GM12878 (cell line): ENCODE measurements around the gene PRKN. TPM values are rescaled to one million over a fixed set of nuclear protein-coding genes. Genes with fewer than 3 reads are reported as not detected.

Experiments used
- ESRRA ChIP-seq: IDR thresholded peaks from 2 replicates; pipeline ENCODE4 v1.6.1; 2012; ENCODE audit warnings: mild to moderate bottlenecking, low read length, improper control_type of control experiment
- FOXK2 ChIP-seq: fragments of 450-650 bp; IDR thresholded peaks from 2 replicates; pipeline ENCODE4 v1.6.1; 2017; ENCODE audit warnings: mild to moderate bottlenecking, moderate library complexity
- HDAC2 ChIP-seq: fragments of 200-600 bp; sonication (generic); IDR thresholded peaks from 2 replicates; pipeline ENCODE4 v1.6.1; 2017
- IKZF1 ChIP-seq: fragments of 450-650 bp; conservative IDR thresholded peaks from 2 replicates; pipeline ENCODE4 v1.6.1; 2017; ENCODE audit warnings: antibody characterized with exemption, mild to moderate bottlenecking
- RUNX3 ChIP-seq: IDR thresholded peaks from 2 replicates; pipeline ENCODE4 v1.6.1; 2012; ENCODE audit warnings: low read length, inconsistent platforms
- ZNF207 ChIP-seq: fragments of 450-650 bp; IDR thresholded peaks from 2 replicates; pipeline ENCODE4 v1.6.1; 2014; ENCODE audit warnings: antibody characterized with exemption, mild to moderate bottlenecking, borderline replicate concordance
- polyA plus RNA-seq, 11 experiments: library from polyadenylated mRNA; depleted of rRNA in 4 of 11; unstranded in 6 of 11; stranded (reverse) in 5 of 11; fragments of >200 nt; fragmentation: Nextera tagmentation in 4 of 11; fragmentation: Illumina TruSeq in 1 of 11; extraction: Ambion mirVana in 4 of 11; extraction: Trizol in 1 of 11; gene quantifications; 1 replicate in 1 of 11; 2 replicates in 10 of 11; pipeline versions ENCODE4 v1.2.1 to v1.2.3, GENCODE V29; 2011 to 2016; ENCODE audit warnings: inconsistent platforms in 2 of 11, missing spikeins in 2 of 11, low read depth in 1 of 11
- total RNA-seq, 4 experiments: library from RNA; depleted of rRNA in 3 of 4; stranded (reverse); fragments of >200 nt in 3 of 4; fragmentation: Illumina TruSeq in 1 of 4; extraction: Trizol in 1 of 4; gene quantifications; 2 replicates each; pipeline versions ENCODE4 v1.2.1 to v1.2.3, GENCODE V29; 2013 to 2021
- TF ChIP-seq, protein P1 (sequence below): fragments of 450-650 bp; conservative IDR thresholded peaks from 2 replicates; pipeline ENCODE4 v1.6.1; 2017; ENCODE audit warnings: mild to moderate bottlenecking, moderate library complexity
- TF ChIP-seq, protein P2 (sequence below): fragments of 450-650 bp; IDR thresholded peaks from 2 replicates; pipeline ENCODE4 v1.6.1; 2016; ENCODE audit warnings: mild to moderate bottlenecking, moderate library complexity, borderline replicate concordance
- TF ChIP-seq, protein P3 (sequence below): fragments of 450-650 bp; formaldehyde crosslinking; IDR thresholded peaks from 2 replicates; pipeline ENCODE4 v1.4.0; 2022; ENCODE audit warnings: mild to moderate bottlenecking, moderate library complexity

Gene PRKN
- total and polyA plus RNA-seq, 10 of the 15 experiments (the other 5 are each of a cell fraction or from before 2014, with no cell fraction given): 0.06 to 0.09 TPM; not detected in 8

DNA sequence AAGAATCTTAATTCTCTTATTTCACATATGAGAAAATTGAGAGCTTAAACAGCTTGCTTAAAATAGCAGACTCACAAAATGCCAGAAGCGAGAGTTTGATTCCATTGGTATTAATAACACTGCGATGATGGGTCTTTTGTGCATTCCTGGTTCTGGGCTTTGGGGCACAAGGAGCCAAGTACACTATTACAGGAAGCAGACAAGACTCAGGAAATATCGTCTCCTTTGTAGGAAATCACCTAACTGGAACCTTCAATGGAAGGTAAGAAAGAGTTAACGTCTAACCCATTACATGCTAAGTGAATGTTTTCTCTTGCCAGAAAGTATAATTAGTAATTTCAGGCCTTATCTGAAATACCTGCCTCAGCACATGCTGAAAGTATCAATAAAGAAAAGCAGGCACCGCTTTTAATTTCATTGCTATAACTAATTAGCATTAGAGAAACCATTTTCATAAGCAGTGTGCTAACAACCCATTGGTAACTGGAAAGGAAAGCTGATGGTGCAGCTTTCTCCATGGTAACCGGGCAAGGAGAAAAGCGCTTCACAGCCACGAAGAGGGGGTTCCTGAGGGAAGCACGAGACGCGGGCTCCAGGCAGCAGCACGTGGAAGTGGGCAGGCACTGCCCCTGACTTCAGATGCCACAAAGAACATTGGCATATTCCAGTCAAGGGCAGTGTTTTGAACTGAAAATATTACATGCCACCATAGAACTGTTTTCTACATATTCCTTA, 1247.0 kb downstream of the PRKN start (continued):
- TF ChIP-seq, protein P1, sequence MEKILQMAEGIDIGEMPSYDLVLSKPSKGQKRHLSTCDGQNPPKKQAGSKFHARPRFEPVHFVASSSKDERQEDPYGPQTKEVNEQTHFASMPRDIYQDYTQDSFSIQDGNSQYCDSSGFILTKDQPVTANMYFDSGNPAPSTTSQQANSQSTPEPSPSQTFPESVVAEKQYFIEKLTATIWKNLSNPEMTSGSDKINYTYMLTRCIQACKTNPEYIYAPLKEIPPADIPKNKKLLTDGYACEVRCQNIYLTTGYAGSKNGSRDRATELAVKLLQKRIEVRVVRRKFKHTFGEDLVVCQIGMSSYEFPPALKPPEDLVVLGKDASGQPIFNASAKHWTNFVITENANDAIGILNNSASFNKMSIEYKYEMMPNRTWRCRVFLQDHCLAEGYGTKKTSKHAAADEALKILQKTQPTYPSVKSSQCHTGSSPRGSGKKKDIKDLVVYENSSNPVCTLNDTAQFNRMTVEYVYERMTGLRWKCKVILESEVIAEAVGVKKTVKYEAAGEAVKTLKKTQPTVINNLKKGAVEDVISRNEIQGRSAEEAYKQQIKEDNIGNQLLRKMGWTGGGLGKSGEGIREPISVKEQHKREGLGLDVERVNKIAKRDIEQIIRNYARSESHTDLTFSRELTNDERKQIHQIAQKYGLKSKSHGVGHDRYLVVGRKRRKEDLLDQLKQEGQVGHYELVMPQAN: no peak
- TF ChIP-seq HDAC2 (no peak), ZNF207 (no peak), RUNX3 (no peak), ESRRA (no peak), IKZF1 (no peak), FOXK2 (no peak)
- TF ChIP-seq, protein P2, sequence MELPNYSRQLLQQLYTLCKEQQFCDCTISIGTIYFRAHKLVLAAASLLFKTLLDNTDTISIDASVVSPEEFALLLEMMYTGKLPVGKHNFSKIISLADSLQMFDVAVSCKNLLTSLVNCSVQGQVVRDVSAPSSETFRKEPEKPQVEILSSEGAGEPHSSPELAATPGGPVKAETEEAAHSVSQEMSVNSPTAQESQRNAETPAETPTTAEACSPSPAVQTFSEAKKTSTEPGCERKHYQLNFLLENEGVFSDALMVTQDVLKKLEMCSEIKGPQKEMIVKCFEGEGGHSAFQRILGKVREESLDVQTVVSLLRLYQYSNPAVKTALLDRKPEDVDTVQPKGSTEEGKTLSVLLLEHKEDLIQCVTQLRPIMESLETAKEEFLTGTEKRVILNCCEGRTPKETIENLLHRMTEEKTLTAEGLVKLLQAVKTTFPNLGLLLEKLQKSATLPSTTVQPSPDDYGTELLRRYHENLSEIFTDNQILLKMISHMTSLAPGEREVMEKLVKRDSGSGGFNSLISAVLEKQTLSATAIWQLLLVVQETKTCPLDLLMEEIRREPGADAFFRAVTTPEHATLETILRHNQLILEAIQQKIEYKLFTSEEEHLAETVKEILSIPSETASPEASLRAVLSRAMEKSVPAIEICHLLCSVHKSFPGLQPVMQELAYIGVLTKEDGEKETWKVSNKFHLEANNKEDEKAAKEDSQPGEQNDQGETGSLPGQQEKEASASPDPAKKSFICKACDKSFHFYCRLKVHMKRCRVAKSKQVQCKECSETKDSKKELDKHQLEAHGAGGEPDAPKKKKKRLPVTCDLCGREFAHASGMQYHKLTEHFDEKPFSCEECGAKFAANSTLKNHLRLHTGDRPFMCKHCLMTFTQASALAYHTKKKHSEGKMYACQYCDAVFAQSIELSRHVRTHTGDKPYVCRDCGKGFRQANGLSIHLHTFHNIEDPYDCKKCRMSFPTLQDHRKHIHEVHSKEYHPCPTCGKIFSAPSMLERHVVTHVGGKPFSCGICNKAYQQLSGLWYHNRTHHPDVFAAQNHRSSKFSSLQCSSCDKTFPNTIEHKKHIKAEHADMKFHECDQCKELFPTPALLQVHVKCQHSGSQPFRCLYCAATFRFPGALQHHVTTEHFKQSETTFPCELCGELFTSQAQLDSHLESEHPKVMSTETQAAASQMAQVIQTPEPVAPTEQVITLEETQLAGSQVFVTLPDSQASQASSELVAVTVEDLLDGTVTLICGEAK: no peak
- TF ChIP-seq, protein P3, sequence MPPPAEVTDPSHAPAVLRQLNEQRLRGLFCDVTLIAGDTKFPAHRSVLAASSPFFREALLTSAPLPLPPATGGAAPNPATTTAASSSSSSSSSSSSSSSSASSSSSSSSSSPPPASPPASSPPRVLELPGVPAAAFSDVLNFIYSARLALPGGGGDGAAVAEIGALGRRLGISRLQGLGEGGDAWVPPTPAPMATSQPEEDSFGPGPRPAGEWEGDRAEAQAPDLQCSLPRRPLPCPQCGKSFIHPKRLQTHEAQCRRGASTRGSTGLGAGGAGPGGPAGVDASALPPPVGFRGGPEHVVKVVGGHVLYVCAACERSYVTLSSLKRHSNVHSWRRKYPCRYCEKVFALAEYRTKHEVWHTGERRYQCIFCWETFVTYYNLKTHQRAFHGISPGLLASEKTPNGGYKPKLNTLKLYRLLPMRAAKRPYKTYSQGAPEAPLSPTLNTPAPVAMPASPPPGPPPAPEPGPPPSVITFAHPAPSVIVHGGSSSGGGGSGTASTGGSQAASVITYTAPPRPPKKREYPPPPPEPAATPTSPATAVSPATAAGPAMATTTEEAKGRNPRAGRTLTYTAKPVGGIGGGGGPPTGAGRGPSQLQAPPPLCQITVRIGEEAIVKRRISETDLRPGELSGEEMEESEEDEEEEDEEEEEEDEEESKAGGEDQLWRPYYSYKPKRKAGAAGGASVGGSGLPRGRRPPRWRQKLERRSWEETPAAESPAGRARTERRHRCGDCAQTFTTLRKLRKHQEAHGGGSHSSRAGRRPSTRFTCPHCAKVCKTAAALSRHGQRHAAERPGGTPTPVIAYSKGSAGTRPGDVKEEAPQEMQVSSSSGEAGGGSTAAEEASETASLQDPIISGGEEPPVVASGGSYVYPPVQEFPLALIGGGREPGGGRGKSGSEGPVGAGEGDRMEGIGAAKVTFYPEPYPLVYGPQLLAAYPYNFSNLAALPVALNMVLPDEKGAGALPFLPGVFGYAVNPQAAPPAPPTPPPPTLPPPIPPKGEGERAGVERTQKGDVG (CRISPR knock-in tag): no peak
